ENCODE data around the gene CYYR1.
"Not testable (repeated sequence)": the region's sequence is repeated elsewhere in the genome, so short reads cannot be mapped to it uniquely, and the experiment has no call there.

CYYR1 gene

DNA sequence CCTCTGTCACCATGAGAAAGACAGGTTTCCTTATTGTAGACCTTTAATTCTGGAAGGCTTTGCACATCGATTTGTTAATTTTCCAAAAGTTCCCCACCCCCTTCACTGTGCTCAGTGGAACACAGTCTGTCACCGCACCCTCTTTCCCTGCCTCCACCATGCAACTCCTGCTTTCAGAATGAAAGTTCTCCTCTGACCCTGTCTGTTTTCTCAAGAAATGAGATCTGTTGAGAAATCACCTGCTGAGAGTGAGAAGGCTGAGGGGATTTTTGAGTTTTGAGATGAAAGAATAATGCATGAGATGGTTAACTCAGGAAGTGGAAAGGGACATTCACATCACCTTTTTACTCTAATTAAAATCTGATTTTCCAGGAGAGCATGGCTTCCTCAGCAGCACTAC is 99.6 kb downstream of the CYYR1 start:
- DNase-seq = no peak

GRCh38 chr21:26471099-26471471 is 102.0 kb downstream of the CYYR1 start:
- no peak for DNase-seq

DNA sequence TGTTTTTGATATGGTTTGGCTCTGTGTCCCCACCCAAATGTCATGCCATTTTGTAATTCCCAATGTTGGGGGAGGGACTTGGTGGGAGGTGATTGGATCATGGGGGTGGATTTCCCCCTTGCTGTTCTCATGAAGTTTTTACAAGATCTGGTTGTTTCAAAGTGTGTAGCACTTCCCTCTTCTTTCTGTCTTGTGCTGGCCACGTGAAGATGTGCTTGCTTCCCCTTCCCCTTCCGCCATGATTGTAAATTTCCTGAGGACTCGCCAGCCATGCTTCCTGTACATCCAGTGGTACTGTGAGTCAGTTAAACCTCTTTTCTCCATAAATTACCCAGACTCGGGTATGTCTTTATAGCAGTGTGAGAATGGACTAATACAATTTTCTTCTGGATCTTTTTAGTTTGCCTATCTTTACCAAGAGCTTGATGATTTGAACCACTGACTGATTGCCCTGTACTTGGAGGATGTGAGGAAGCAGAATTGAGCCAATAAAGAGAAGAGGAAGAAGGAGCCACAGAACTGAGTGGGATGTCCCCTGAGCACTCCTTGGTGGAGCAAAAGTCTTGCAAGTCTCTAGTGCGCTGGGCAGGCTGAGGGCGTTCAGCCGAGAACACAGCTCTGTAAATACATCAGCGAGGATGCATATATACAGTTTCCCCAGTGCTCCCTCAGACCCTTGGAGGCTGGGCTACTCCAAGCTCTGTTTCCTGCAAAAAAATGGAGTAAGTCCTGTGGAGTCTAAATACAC is 102.6 kb downstream of the CYYR1 start:
- no peak for DNase-seq

GRCh38 chr21:26469789-26470188 is 103.3 kb downstream of the CYYR1 start:
- DNase-seq = no peak

DNA sequence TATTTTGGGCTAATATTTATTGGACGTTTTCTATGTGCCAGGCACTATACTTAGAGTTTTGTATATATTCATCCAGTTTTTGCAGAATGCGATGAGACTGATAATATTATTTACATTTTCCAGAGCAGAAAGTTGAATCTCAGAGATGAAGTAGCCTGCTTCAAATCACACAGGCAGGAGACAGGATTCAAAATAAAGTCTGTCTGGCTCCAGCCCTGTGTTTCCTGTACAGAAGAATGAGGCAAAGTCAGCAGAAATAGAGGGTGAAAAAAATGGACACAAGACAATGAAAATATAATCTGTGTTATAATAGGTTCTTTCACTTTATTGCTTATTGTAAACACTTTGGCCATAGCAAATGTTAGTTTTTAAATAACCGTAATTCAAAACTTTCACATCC is 107.2 kb downstream of the CYYR1 start:
- DNase-seq = no peak

DNA sequence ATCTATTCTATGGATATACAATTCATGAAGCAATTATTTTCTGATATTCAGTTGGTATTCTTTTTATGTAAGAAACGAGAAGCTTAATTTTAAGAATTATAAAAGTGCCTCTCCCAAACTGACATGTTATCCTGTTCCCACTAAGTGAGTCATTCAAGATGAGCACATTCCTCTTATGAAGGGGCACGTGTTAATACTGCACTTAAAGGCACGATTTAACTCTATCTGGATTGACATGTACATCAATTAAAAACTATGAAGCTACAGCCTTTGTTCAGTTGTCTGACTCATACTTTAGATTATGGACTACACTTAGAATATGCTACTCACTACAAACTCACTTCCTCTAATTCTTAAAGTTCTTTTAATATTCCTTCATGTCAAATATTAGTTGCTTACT is 111.6 kb downstream of the CYYR1 start:
- DNase-seq = no peak

DNA sequence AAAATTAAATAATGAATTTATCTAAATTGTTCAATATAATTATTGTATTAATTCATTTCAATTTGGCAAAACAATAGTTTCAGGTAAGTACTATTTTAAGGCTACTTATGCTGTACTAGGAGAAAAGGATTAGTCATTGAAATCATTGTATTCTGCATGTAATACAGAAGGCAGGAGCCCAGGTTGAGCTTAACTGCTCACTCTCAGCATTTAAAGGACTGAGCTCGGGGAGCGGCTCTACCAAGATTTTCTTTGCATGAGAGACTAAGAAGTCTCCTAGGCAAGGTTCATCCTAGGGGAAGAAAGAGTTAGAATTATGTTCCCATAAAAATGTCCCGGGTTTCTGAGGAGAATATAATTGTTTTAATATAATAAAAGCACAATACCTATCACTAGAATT is 112.5 kb downstream of the CYYR1 start:
- DNase-seq = no peak

DNA sequence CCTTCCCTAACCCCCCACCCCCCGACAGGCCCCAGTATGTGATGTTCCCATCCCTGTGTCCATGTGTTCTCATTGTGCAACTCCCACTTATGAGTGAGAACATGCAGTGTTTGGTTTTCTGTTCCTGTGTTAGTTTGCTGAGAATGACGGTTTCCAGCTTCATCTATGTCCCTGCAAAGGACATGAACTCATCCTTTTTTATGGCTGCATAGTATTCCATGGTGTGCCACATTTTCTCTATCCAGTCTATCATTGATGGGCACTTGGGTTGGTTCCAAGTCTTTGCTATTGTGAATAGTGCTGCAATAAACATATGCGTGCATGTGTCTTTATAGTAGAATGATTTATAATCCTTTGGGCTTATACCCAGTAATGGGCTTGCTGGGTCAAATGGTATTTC is 114.2 kb downstream of the CYYR1 start:
- DNase-seq = not testable (repeated sequence)

GRCh38 chr21:26457817-26458216 is 115.3 kb downstream of the CYYR1 start:
- no peak for DNase-seq

DNA sequence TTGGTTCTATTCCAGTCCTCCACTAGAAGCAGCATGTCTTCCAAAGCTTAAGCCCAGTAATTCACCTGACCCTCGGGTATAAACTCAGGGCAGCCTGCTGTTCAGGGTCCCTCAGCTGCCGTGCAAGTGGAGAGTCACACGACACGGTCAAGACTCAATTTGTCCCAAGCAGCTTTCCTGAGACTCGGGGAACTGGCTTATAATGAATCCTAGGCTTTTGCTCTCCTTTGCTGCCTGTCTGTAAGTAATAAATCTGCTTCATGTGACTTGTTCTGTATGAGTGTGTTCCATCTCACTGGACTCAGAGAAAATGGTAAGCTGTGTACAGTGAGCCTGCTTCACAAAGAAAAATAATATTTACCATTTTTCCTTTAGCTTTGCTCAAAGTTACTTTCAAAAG is 119.8 kb downstream of the CYYR1 start:
- no peak for DNase-seq

- DNase-seq = no peak
Observed at GRCh38 chr21:26451081-26451740, 121.9 kb downstream of the CYYR1 start.

DNA sequence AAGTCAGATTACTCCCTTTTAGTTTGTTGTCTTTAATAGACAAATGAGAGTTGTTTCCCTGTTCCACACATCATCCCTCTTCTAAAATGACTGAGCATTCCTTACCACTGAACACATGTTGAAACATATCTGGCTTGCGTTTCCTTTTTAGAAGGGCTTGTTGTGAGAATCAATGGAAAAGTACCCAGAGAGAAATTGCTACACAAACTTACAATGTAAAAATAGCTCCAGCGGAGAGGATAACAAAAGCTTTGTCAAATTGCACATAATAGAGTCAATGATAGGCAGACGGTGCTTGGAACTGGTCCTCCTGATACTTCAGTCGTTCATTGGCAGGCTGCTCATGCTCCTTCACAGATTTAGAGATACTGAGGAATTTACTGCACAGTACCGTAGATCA is 123.9 kb downstream of the CYYR1 start:
- DNase-seq = no peak

DNA sequence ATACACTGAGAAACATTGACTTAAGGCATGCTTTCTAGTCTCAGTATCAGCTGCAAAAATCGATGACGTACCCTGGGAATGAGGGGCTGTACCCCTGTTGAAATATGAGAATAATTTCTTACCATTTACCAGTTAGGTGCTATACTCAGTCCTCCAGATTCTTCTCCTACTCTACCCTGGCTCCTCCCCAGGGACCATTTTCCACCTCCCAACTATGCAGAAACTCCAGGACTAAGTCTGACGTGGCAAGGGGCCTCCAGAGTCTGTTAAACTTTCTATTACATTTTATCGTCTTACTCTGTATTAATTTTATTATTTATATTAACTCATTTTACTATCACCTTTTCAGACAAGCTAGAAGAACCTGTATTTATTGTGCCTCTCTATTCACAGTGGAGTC is 124.3 kb downstream of the CYYR1 start:
- DNase-seq = no peak

GRCh38 chr21:26447932-26448475 is 125.1 kb downstream of the CYYR1 start:
- DNase-seq = no peak

- DNase-seq = no peak
Observed at GRCh38 chr21:26445440-26445839, 127.6 kb downstream of the CYYR1 start.

DNA sequence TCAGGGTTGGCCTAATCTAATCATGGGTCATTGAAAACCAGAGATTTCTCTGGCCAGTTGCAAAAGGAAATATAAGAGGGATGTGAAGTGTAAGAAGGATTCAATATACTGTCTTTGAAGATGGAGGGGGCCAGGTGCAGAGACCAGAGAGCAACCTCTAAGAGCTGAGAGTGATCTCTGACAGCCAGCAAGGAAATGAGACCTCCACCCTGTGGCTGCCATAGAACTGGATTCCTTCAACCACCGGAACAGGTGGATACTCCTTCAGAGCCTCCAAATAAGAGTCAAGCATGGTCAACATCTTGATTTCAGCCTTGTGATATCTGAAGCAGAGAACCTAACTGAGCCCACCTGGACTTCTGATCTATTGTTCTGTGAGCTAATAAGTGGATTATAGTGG is 128.4 kb downstream of the CYYR1 start:
- no peak for DNase-seq

- DNase-seq = no peak
Observed at GRCh38 chr21:26443867-26444266, 129.2 kb downstream of the CYYR1 start.

DNA sequence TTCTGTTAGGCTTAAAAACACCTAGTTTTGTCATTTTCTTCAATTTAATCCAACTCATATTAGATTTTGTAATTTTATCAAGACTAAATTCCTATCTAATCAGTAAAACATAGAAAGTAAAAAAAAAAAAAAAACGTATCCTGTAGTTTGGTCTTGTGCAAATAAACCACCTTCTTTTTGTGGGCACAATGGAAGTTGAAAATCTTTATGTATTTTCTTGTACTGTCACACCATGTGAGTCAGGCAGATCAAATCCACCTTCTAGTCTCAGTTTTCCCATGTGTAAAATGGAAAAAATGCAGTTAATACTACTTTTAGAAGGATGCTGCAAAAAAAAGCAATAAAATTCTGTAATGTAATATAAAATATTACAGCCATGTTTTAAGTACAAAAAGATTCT is 129.8 kb downstream of the CYYR1 start:
- no peak for DNase-seq

GRCh38 chr21:26441149-26441548 is 131.9 kb downstream of the CYYR1 start:
- no peak for DNase-seq

GRCh38 chr21:26438976-26439375 is 134.1 kb downstream of the CYYR1 start:
- no peak for DNase-seq

DNA sequence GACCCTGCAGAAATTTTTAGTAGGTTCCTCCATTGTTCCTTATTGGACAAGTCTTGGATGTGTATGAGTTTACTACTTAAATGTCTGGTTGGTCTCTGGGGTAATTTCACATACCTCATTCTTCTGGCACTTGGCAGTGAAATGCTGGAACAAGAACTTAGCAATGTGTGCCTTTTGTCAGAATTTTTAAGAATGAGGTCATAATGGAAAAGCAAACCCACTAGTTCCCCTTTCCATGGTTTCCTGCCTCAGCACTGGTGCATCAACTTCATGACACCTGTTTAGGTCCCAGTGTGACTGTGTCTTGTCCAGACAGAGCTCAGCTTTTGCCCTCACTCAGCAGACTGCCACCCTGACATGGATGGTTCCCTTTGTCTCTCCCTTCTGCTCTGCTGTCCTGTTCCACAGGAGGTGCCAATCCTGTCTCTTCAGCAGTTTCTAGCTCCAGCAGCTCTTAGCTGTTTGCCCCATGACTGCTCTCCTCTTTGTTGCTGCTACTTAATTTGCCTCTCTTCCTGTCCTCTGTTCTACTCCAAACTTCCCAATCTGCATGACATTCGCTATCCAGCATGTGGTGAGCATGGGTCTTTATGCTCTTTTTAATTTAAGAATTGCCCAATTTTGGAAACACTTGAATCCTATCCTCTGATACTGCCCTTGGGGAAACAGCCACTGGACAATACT is 135.6 kb downstream of the CYYR1 start:
- no peak for DNase-seq

GRCh38 chr21:26433386-26433785 is 139.7 kb downstream of the CYYR1 start:
- no peak for DNase-seq

- no peak for DNase-seq
Observed at GRCh38 chr21:26432410-26432809, 140.7 kb downstream of the CYYR1 start.

GRCh38 chr21:26425576-26425975 is 147.5 kb downstream of the CYYR1 start:
- no peak for DNase-seq
